ENCODE data around the gene POU2AF1. TPM values are rescaled to one million over a fixed set of nuclear protein-coding genes. Genes with fewer than 3 reads are reported as not detected.

POU2AF1 gene
- total and polyA plus RNA-seq, 2 of the 13 experiments (the other 11 are each of a cell fraction or from before 2014, with no cell fraction given), result 1.9 to 3.6 TPM

GRCh38 chr11:111334532-111335502, 44.3 kb downstream of the POU2AF1 start (continued):
- TF ChIP-seq, protein P1, sequence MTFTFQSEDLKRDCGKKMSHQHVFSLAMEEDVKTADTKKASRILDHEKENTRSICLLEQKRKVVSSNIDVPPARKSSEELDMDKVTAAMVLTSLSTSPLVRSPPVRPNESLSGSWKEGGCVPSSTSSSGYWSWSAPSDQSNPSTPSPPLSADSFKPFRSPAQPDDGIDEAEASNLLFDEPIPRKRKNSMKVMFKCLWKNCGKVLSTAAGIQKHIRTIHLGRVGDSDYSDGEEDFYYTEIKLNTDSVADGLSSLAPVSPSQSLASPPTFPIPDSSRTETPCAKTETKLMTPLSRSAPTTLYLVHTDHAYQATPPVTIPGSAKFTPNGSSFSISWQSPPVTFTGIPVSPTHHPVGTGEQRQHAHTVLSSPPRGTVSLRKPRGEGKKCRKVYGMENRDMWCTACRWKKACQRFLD (CRISPR knock-in tag; IDR thresholded peaks at IDR 0.05; ENCODE audit: borderline replicate concordance), result no peak
- TF ChIP-seq ZNF614 (CRISPR knock-in tag; IDR thresholded peaks at IDR 0.05; ENCODE audit: borderline replicate concordance) (peak; percentile 42; the same call in 1 of the 2 replicates), ZNF331 (CRISPR knock-in tag; IDR thresholded peaks at IDR 0.05) (peak; percentile 60; the same call in 1 of the 2 replicates), CEBPG (CRISPR knock-in tag; IDR thresholded peaks at IDR 0.05) (peak; percentile 53), KMT2A (CRISPR knock-in tag; IDR thresholded peaks at IDR 0.05) (peak; percentile 44; the same call in 1 of the 2 replicates), TP53 (CRISPR knock-in tag; conservative IDR thresholded peaks at IDR 0.05) (0 out of 2 replicates have a peak, but pooled peaks have one; percentile 37), HOMEZ (CRISPR knock-in tag; IDR thresholded peaks at IDR 0.05; ENCODE audit: low read depth) (0 out of 2 replicates have a peak, but pooled peaks have one; percentile 38), ZSCAN9 (CRISPR knock-in tag; IDR thresholded peaks at IDR 0.05; ENCODE audit: borderline replicate concordance) (0 out of 2 replicates have a peak, but pooled peaks have one; percentile 51), ZNF430 (CRISPR knock-in tag; IDR thresholded peaks at IDR 0.05) (peak; percentile 64; the same call in 1 of the 2 replicates), LCORL (IDR thresholded peaks at IDR 0.05) (peak; percentile 69; the same call in 1 of the 2 replicates), LCORL (CRISPR knock-in tag; IDR thresholded peaks at IDR 0.05) (peak; percentile 94), MLXIP (CRISPR knock-in tag; IDR thresholded peaks at IDR 0.05; ENCODE audit: borderline replicate concordance) (0 out of 2 replicates have a peak, but pooled peaks have one; percentile 43), RARG (CRISPR knock-in tag; IDR thresholded peaks at IDR 0.05; ENCODE audit: low read depth) (no peak), DPF2 (CRISPR knock-in tag; IDR thresholded peaks at IDR 0.05; ENCODE audit: borderline replicate concordance, low read depth) (peak; percentile 70; the same call in 1 of the 2 replicates), MNT (IDR thresholded peaks at IDR 0.05) (no peak), BCL3 (CRISPR knock-in tag; IDR thresholded peaks at IDR 0.05) (peak; percentile 69), PCBP1 (IDR thresholded peaks at IDR 0.05; ENCODE audit: borderline replicate concordance, low read depth, low read length) (no peak)
